NCI-H82 treated with DMSO at 0.1 percent for 48 hours (cell line): ENCODE measurements around the gene CRIP2.

Source experiments
- DNase-seq: peaks from one replicate; lab custom pipeline; 2025; ENCODE audit not compliant: unreplicated experiment; lab: John Stamatoyannopoulos, UW

Gene CRIP2

GRCh38 chr14:105444859-105445258 lies 29.8 kb upstream of the CRIP2 start:
- DNase-seq = no peak

GRCh38 chr14:105445290-105445689 lies 29.3 kb upstream of the CRIP2 start:
- no peak for DNase-seq

GRCh38 chr14:105445901-105446845 lies 28.4 kb upstream of the CRIP2 start:
- DNase-seq = no peak

GRCh38 chr14:105446971-105447370 lies 27.6 kb upstream of the CRIP2 start:
- no peak for DNase-seq

- DNase-seq = no peak
Measured at GRCh38 chr14:105447651-105448640, 26.7 kb upstream of the CRIP2 start.

- DNase-seq = peak; percentile 3
Measured at GRCh38 chr14:105448706-105449111, 25.9 kb upstream of the CRIP2 start.

GRCh38 chr14:105449276-105450122 lies 25.1 kb upstream of the CRIP2 start:
- no peak for DNase-seq

- DNase-seq = no peak
Measured at GRCh38 chr14:105450123-105450505, 24.5 kb upstream of the CRIP2 start.

- no peak for DNase-seq
Measured at GRCh38 chr14:105450864-105451720, 23.5 kb upstream of the CRIP2 start.

- DNase-seq = no peak
Measured at GRCh38 chr14:105452963-105453362, 21.7 kb upstream of the CRIP2 start.

GRCh38 chr14:105453847-105454246 lies 20.8 kb upstream of the CRIP2 start:
- no peak for DNase-seq

- DNase-seq = no peak
Measured at GRCh38 chr14:105455086-105455640, 19.5 kb upstream of the CRIP2 start.

GRCh38 chr14:105455766-105456660 lies 18.6 kb upstream of the CRIP2 start:
- DNase-seq = no peak

- no peak for DNase-seq
Measured at GRCh38 chr14:105456736-105457617, 17.6 kb upstream of the CRIP2 start.

- no peak for DNase-seq
Measured at GRCh38 chr14:105458010-105458409, 16.6 kb upstream of the CRIP2 start.

GRCh38 chr14:105458571-105458970 lies 16.1 kb upstream of the CRIP2 start:
- no peak for DNase-seq

GRCh38 chr14:105460116-105460515 lies 14.5 kb upstream of the CRIP2 start:
- DNase-seq = no peak
